Ramos (cell line): ENCODE results near the gene DLL1.
"Not testable (repeated sequence)": the region's sequence is repeated elsewhere in the genome, so short reads cannot be mapped to it uniquely, and the experiment has no call there.

Experiments
- in situ Hi-C: fragments of 300-500 bp; cut with MboI; formaldehyde crosslinking; loops from one replicate; pipeline ENCODE4 v1.14.3; 2022; ENCODE audit warnings: low sequenced_read_pairs; ENCODE audit not compliant: unreplicated experiment

The DLL1 gene

DNA sequence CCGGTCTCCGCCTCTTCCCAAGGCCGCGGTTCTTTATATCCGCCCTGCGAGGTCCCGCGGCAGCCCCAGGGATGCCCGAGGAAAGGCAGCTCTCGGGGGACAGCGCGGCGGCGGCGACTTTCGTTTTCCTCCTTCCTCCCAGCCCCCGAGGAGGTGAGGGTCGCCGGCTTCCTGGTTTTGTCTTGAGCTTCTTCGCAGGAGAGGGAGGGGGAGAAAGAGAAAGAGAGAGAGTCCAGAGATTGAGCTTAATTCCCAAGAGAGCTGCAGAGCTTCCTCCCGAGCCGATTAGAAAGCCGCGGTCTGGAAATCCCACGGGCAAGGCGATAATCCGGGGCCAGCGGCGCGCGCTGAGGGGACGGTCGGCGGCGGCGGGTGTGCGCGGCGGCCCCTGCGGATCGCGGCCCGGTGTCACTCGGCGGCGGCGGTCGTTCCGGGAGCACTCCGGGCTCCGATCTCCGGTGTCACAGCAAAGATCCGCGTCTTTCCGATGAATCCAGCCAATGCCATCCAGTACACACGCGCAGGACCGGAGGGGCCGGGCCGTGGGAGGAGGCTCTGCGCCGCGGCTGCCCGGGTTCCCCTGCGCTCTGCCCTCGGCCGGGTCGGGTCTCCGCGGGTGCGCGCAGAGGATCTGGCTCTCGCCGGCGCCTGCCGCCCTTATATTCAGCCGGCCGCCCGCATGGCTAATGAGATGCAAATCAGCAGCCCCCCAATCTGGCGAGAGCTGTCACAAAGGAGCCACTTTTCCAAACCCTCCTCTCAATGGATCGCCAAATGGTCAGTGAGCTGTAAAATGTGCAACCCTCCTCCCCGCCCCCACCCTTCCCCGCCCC lies at the start of gene DLL1:
Gene DLL1 (minus strand): TSS at position 783 of the 833 bp plus-strand sequence. CDS start 939 bp downstream, outside the sequence.
- in situ Hi-C loops, result no loop called here

- in situ Hi-C loops, result not testable (repeated sequence)
Observed at GRCh38 chr6:170335199-170335598, 44.3 kb upstream of the DLL1 start.

- in situ Hi-C loops, result no loop called here
Observed at GRCh38 chr6:170329321-170329720, 38.4 kb upstream of the DLL1 start.

- in situ Hi-C loops, result no loop called here
Observed at GRCh38 chr6:170317718-170318117, 26.8 kb upstream of the DLL1 start.

GRCh38 chr6:170317076-170317475 lies 26.2 kb upstream of the DLL1 start:
- in situ Hi-C loops, result no loop called here

DNA sequence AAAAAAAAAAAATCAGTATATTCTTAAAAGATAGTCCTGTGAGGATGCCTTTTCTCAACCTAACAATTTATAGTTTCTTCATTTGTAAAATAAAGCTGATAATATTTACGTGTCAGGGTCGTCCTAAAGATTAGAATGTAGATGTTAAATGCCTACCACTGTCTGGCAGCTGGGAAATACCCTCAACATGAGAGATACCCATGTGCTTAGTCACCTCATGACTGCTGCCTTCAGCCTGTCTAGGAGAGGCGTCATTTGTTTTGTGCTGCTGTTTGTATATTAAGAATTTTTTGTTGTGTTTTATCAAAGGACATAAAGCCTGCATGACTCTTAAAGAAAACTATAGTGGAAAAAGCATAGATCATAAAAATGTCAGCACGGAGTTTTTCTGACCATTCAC lies 25.2 kb upstream of the DLL1 start:
- in situ Hi-C loops, result no loop called here

- in situ Hi-C loops, result no loop called here
Observed at GRCh38 chr6:170314983-170315382, 24.1 kb upstream of the DLL1 start.

DNA sequence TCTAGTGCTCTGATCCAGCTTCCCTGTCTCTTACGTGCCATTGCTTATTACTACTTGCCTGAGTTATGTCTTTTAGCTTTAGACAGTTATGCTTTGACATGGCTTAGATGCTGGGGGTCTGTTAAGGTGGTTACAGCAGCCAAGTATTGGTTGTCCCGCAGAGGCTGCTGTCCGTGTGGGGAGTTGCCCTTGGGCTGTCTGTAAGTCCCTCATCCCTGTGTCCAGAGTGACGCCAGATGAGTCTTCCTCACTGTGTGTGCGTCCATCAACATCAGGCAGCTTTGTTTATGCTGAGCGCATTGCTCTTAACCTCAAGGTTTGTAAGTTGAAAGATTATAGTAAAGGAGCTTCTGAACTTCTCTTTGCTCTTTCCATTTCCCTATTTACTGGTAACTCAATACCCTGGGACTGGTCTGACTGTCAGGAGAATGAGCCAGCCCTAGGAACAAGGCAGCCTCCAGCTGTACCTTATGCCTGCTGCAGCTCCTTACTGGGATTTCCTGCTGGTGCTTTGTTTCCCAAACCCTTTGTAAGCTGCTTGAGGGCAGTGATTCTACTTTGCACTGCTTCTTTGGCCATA lies 22.9 kb upstream of the DLL1 start:
- in situ Hi-C loops, result no loop called here

DNA sequence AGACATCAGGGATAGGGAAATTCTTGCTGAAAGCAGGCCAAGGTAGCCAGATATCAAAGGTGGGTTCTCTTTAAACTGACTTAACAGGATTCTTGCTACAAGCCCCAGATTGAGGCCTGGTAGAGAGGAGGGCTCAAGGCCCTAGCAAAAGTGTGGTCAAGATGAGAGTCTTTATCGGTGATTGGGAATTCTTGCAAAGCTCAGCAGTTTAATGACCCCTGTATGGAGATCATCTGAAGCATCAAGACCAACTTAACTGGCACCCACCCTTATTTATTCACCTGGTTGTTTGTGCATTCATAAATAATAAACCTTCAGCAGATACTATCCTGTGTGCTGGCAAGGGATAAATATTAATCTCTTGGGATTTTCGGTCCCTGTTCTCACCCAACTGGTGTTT lies 22.0 kb upstream of the DLL1 start:
- in situ Hi-C loops, result no loop called here

DNA sequence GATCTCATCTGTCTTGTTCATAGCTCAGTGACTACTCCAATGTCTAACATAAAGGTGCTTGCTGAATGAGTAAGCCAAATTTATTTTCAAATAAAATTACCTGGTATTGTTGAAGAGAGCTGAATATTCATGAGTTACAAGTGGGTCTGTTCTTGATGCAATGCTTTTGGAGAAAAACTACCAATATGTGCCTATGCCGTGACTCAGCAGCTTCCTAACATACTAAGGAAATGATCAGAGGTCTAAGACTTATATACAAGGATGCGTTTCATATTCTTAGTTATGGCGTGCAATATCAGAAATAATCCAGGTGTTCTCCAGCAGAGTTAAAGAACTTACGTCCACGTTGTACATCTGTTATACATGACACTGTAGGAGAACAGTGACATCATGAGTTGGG lies 20.8 kb upstream of the DLL1 start:
- in situ Hi-C loops, result no loop called here

DNA sequence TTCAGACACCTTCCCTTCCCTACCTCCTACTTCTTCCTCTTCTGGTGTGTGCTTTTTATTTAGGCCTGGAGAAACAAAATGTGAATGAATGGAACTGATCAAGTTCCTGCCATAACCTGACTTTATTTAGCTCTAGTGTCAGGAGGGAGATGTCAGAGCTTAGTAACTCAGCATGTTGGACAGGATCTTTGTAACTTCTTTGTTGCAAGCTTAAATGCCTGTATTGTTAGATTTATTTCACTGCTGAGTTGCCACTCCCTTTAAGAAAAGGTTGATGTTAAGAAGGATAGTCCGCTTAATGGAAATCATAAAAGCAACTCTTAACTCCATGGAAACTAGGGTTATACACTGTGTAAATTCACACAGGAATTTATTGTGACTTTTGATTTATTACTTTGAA lies 17.9 kb upstream of the DLL1 start:
- in situ Hi-C loops, result no loop called here

GRCh38 chr6:170307080-170307545 lies 16.2 kb upstream of the DLL1 start:
- in situ Hi-C loops, result no loop called here

GRCh38 chr6:170306324-170307079 lies 15.6 kb upstream of the DLL1 start, which contains the start of gene FAM120B:
Gene FAM120B, plus strand, starts transcription at chr6:170306758. Its CDS starts 10,633 bp downstream, at chr6:170317391.
- in situ Hi-C loops, result no loop called here

- in situ Hi-C loops, result no loop called here
Observed at GRCh38 chr6:170305805-170306323, 15.0 kb upstream of the DLL1 start.

GRCh38 chr6:170301184-170301583 lies 10.3 kb upstream of the DLL1 start:
- in situ Hi-C loops, result no loop called here

DNA sequence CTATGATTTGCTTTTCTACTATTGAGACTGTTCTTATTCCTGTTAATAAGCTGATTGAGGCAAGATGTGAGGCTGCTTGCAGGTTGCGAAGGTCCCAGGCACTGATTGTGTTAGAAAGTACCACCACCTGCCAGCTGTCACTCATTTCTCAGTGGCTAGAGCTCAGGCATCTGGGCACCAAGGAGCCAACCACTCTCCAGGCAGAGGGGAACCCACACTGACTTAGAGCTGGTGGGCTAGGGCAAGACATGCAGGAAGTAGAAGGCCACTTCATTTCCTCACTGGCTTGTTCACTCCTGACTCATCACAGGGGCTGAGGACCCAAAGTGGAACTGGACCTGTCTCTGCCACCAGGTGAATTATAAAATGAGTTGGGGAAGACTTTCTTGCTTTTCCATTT lies 7.8 kb upstream of the DLL1 start:
- in situ Hi-C loops, result no loop called here

DNA sequence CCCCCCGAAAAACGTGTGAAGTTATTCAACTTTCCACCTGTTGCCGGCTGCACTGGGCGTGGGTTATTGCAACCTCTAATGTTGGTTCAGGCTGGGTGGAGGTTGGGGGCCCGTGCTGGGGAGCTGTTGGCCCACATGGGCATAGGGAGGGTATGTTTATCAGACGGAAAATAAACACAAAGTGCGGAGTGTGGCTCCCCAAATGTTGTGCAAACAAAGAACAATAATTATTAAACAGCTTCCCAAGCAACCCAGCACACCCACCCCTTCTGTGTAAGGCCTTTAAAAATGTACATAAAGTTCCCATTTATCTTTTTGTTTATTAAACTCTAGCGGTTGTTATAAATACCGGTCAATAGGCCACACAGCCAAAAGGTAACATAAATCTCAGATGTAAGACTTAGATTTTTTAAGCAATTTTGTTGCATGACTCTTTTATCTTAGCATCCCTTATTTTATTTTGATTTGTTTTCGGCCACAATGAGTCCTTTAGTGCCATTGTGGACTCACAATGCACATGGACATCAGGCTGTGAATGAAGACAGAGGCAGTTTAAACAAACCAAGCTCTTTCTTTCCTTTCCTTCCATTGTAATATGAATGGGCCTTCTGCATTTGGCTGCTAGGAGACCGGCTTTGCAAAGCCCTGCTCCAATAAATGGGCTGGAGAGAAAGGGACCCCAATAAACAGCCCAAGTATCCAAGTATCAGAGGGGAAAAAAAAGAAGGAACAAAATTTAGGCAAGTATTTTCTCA lies 6.9 kb upstream of the DLL1 start:
- in situ Hi-C loops, result no loop called here

- in situ Hi-C loops, result no loop called here
Observed at GRCh38 chr6:170296746-170297575, 6.1 kb upstream of the DLL1 start.

DNA sequence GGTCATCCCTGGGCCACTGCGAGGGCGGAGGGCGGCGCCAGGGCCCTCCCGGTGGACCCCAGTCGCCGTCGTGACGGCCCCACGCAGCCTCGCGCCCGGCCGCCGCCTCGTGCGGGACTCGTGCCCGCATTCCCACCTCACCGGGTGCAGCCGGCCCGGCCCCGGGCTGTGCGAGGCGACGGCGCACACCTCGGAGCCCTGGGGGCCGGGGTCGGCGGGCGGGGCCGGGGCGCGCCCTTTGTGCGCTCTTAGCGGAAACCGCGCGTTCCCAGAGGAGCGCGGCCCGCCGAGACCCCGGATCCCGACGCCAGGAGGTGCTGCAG lies 5.5 kb upstream of the DLL1 start:
- in situ Hi-C loops, result no loop called here
